Lower lobe of right lung (tissue), 2 donors: ENCODE measurements around the gene HIGD1A. TPM values are rescaled to one million over a fixed set of nuclear protein-coding genes. Genes with fewer than 3 reads are reported as not detected.
A peak's percentile ranks its signal among the peaks of the same experiment; 100 is the strongest.

ENCODE experiments used
- ATAC-seq, 2 donors: fragments of 200-7000 bp; cut with Tn5 transposase; one replicate each; pipeline ENCODE4 v1.9.1; 2020 to 2022; ENCODE audit warnings: mild to moderate bottlenecking in 2 of 2, moderate library complexity in 2 of 2
- DNase-seq: peaks from one replicate; pipeline ENCODE4 v3.0.0-alpha.2; 2020
- H3K27ac ChIP-seq: fragments of 200-600 bp; one replicate; pipeline ENCODE4 v1.8.0; 2022
- H3K27me3 ChIP-seq: fragments of 200-600 bp; one replicate; pipeline ENCODE4 v1.8.0; 2022; ENCODE audit warnings: low read depth
- H3K36me3 ChIP-seq: fragments of 200-600 bp; one replicate; pipeline ENCODE4 v1.8.0; 2022; ENCODE audit warnings: mild to moderate bottlenecking
- H3K4me1 ChIP-seq: fragments of 200-600 bp; one replicate; pipeline ENCODE4 v1.8.0; 2022
- H3K4me3 ChIP-seq: fragments of 200-600 bp; one replicate; pipeline ENCODE4 v1.8.0; 2022; ENCODE audit warnings: mild to moderate bottlenecking
- H3K9me3 ChIP-seq: fragments of 200-600 bp; one replicate; pipeline ENCODE4 v1.8.0; 2022
- intact Hi-C: fragments of 100-400 bp; cut with DNase I; formaldehyde crosslinking; loops from one replicate; pipeline ENCODE4 v1.11.0; 2022
- total RNA-seq: library from RNA; stranded (reverse); fragmentation: NEBNext Ultra II Directional; extraction: Animal tissue kit (Norgen Biotek cat#: 25700); gene quantifications from one replicate; pipeline ENCODE4 v1.2.1, GENCODE V29; 2021
- TF ChIP-seq, protein P1 (sequence below): fragments of 200-600 bp; IDR thresholded peaks from one replicate; pipeline ENCODE4 v1.8.0; 2022; ENCODE audit warnings: antibody characterized with exemption, mild to moderate bottlenecking
- donor health status: DM: no; HTN: yes; CAD: no; lungs with severe emphysema.

The HIGD1A gene
- total RNA-seq, 1 donor from 2014 or later: 83.8 TPM

DNA sequence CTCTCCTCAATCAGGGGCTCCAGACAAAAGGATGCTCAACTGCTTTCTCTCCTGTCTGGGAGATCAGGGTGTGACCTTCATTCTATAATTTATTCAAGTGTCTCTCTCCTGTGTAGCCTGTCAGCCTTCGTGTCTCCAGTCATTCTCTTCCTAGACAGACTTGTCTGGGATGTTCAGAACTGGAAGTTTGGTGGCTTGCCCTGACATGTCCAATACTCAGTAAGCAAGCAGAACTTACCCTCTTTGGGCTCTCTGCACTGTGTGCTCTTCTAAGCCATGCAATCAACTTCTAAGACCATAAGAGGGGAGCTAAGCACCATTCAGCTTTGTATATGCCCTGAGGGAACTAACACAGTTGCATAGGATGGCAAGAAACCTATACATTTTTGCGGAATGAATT lies 19.1 kb upstream of the HIGD1A start:
- Histone ChIP-seq H3K27ac (no peak overlapping the region), H3K4me1 (peaks cover 6% of the 10 kb centered on the region), H3K4me3 (no peak overlapping the region), H3K9me3 (no peaks in the 10 kb centered on the region), H3K36me3 (no peaks in the 10 kb centered on the region), H3K27me3 (no peaks in the 10 kb centered on the region)
- intact Hi-C loops: no loop called here
- TF ChIP-seq, protein P1, sequence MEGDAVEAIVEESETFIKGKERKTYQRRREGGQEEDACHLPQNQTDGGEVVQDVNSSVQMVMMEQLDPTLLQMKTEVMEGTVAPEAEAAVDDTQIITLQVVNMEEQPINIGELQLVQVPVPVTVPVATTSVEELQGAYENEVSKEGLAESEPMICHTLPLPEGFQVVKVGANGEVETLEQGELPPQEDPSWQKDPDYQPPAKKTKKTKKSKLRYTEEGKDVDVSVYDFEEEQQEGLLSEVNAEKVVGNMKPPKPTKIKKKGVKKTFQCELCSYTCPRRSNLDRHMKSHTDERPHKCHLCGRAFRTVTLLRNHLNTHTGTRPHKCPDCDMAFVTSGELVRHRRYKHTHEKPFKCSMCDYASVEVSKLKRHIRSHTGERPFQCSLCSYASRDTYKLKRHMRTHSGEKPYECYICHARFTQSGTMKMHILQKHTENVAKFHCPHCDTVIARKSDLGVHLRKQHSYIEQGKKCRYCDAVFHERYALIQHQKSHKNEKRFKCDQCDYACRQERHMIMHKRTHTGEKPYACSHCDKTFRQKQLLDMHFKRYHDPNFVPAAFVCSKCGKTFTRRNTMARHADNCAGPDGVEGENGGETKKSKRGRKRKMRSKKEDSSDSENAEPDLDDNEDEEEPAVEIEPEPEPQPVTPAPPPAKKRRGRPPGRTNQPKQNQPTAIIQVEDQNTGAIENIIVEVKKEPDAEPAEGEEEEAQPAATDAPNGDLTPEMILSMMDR: no peak
- ATAC-seq: peak in 1 of 2 donors; percentile 38
- no peak for DNase-seq

DNA sequence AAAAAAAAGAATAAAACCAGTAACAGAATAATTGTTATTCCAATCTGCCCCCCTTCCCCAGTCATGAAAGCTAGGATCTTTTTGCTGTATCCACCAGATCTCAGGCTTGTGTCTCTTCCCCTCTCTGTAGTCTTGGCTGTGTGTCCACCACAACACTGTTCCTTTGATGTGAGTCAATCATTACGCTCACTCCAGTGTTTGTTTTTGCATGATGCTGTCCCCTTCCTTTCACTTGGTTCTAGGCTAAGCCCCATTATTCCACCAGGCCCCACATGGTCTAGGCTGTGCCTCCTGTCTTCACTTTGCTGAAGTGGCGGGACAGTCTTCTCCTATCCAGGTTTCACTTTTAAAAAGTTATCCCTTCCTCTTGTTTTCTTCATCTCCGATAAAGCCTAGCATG lies 18.5 kb upstream of the HIGD1A start:
- DNase-seq (no peak), ATAC-seq (no peak)
- Histone ChIP-seq H3K27ac (no peak overlapping the region), H3K9me3 (no peaks in the 10 kb centered on the region), H3K4me3 (no peak overlapping the region), H3K4me1 (peaks cover 6% of the 10 kb centered on the region), H3K27me3 (no peaks in the 10 kb centered on the region), H3K36me3 (no peaks in the 10 kb centered on the region)
- intact Hi-C loops: no loop called here
- TF ChIP-seq, protein P1: no peak

DNA sequence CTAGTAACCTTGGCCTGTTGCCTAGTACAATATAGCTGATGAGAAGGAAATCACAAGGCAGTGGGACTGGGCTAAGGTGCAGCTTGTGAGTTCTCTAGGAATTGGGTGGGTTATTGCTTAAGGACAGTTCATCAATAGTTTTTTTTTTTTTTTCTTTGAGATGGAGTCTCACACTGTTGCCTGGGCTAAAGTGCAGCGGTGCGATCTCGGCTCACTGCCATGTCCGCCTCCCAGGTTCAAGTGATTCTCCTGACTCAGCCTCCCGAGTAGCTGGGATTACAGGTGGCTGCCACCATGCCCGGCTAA lies 16.4 kb upstream of the HIGD1A start:
- H3K27me3 ChIP-seq: no peaks in the 10 kb centered on the region
- no peak for DNase-seq
- ATAC-seq: no peak
- intact Hi-C loops: no loop called here
- no peak overlapping the region for H3K27ac ChIP-seq
- H3K4me1 ChIP-seq: peaks cover 6% of the 10 kb centered on the region
- TF ChIP-seq, protein P1: no peak
- no peaks in the 10 kb centered on the region for H3K9me3 ChIP-seq
- H3K36me3 ChIP-seq: no peaks in the 10 kb centered on the region
- H3K4me3 ChIP-seq: no peak overlapping the region

DNA sequence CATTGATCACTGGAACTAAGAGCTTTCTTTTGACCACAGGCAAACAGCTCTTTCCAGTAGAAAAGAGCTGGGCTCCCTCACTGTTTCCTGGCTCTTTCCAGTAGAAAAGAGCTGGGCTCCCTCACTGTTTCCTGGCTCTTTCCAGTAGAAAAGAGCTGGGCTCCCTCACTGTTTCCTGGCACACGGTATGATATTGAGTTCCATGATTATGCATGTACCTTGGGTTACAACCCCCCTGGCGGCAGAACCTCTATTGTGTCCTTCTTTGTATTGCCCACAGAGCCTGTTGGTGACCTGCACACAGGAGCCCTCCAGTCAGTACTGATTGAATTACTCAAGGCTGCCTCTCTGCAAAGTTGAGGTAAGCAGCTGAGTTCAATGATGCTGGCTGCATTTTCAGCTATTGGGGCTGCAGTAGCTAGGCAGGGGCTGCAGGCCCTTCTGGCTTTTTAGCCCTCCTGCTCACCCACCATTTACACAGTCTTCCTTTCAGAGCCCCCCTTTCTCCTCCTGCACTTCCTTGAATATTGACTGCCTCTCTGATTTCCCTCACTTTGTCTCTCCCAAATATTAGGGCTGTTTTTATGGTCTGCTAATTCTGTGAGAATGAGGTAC lies 15.2 kb upstream of the HIGD1A start:
- Histone ChIP-seq H3K4me1 (peaks cover 10% of the 10 kb centered on the region), H3K36me3 (no peaks in the 10 kb centered on the region), H3K4me3 (no peak overlapping the region), H3K27me3 (no peaks in the 10 kb centered on the region), H3K27ac (no peak overlapping the region), H3K9me3 (no peaks in the 10 kb centered on the region)
- DNase-seq: no peak
- peak; percentile 61 to 75 for ATAC-seq
- TF ChIP-seq, protein P1: no peak
- intact Hi-C loops: no loop called here

DNA sequence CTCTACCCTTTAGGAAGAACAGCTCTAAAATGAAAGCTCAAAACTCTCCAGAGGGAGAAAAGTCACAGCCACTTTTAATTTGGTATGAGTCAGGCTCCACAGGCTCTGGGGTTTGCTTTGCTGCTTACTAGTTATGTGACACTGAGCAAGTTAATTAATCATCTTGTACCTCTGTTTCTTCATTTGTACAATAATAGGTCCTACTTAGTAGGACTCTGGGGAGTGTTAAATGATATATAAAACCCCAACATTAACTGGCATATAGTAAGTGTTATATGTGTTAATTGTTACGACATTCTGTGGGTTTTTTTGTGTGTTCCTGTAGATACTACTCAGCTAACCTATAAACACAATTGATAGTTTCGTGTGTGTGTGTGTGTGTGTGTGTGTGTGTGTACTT lies 11.5 kb upstream of the HIGD1A start:
- Histone ChIP-seq H3K4me3 (no peak overlapping the region), H3K9me3 (no peaks in the 10 kb centered on the region), H3K4me1 (peaks cover 10% of the 10 kb centered on the region), H3K27me3 (no peaks in the 10 kb centered on the region), H3K27ac (no peak overlapping the region), H3K36me3 (no peaks in the 10 kb centered on the region)
- no peak for DNase-seq
- ATAC-seq: no peak
- TF ChIP-seq, protein P1: no peak
- intact Hi-C loops: no loop called here
